ENCODE data around the gene BFSP1.

DNA sequence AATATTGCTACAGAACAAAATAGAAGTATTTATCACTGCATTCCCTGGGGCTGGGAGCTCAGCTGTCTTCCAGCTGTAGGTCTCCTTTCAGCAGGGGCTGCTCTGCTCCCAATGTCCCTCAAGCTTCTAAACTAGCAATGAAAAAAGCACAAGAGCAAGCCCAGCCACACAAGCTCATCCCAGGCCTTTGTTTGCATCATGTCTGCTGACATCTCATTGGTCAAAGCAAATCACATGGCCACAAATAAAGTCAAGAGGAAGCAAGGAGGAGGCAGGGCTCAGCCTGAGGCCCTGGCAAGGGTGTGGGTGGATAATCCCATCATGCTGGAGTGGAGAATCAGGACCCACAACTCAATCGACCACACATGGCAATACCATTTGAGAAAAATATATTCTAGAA is 2.2 kb upstream of the BFSP1 start:
- TF ChIP-seq, protein P1, sequence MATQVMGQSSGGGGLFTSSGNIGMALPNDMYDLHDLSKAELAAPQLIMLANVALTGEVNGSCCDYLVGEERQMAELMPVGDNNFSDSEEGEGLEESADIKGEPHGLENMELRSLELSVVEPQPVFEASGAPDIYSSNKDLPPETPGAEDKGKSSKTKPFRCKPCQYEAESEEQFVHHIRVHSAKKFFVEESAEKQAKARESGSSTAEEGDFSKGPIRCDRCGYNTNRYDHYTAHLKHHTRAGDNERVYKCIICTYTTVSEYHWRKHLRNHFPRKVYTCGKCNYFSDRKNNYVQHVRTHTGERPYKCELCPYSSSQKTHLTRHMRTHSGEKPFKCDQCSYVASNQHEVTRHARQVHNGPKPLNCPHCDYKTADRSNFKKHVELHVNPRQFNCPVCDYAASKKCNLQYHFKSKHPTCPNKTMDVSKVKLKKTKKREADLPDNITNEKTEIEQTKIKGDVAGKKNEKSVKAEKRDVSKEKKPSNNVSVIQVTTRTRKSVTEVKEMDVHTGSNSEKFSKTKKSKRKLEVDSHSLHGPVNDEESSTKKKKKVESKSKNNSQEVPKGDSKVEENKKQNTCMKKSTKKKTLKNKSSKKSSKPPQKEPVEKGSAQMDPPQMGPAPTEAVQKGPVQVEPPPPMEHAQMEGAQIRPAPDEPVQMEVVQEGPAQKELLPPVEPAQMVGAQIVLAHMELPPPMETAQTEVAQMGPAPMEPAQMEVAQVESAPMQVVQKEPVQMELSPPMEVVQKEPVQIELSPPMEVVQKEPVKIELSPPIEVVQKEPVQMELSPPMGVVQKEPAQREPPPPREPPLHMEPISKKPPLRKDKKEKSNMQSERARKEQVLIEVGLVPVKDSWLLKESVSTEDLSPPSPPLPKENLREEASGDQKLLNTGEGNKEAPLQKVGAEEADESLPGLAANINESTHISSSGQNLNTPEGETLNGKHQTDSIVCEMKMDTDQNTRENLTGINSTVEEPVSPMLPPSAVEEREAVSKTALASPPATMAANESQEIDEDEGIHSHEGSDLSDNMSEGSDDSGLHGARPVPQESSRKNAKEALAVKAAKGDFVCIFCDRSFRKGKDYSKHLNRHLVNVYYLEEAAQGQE (tag by site-specific recombination; IDR thresholded peaks at IDR 0.05) = no peak
- TF ChIP-seq MYNN (tag by site-specific recombination; IDR thresholded peaks at IDR 0.05; ENCODE audit: borderline replicate concordance) (no peak), ZNF184 (tag by site-specific recombination; IDR thresholded peaks at IDR 0.05) (no peak)
- TF ChIP-seq, protein P2, sequence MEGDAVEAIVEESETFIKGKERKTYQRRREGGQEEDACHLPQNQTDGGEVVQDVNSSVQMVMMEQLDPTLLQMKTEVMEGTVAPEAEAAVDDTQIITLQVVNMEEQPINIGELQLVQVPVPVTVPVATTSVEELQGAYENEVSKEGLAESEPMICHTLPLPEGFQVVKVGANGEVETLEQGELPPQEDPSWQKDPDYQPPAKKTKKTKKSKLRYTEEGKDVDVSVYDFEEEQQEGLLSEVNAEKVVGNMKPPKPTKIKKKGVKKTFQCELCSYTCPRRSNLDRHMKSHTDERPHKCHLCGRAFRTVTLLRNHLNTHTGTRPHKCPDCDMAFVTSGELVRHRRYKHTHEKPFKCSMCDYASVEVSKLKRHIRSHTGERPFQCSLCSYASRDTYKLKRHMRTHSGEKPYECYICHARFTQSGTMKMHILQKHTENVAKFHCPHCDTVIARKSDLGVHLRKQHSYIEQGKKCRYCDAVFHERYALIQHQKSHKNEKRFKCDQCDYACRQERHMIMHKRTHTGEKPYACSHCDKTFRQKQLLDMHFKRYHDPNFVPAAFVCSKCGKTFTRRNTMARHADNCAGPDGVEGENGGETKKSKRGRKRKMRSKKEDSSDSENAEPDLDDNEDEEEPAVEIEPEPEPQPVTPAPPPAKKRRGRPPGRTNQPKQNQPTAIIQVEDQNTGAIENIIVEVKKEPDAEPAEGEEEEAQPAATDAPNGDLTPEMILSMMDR (tag by site-specific recombination; IDR thresholded peaks at IDR 0.05) = no peak
